ENCODE results near the gene RALGDS. TPM values are rescaled to one million over a fixed set of nuclear protein-coding genes. Genes with fewer than 3 reads are reported as not detected.

The RALGDS gene
- total and polyA plus RNA-seq, 2 of the 13 experiments (the other 11 are each of a cell fraction or from before 2014, with no cell fraction given) = 12.9 to 25.5 TPM

GRCh38 chr9:133133681-133134387 is 12.8 kb upstream of the RALGDS start (continued):
- TF ChIP-seq FOSL1 (CRISPR knock-in tag; IDR thresholded peaks at IDR 0.05; ENCODE audit: borderline replicate concordance) = peak; percentile 77; the same call in 1 of the 2 replicates
- peak; percentile 92; the same call in 1 of the 2 replicates for TF ChIP-seq FOXP1 (IDR thresholded peaks at IDR 0.05)
- TF ChIP-seq FOXP1 (CRISPR knock-in tag; IDR thresholded peaks at IDR 0.05) = peak; percentile 99
- TF ChIP-seq, protein P1, sequence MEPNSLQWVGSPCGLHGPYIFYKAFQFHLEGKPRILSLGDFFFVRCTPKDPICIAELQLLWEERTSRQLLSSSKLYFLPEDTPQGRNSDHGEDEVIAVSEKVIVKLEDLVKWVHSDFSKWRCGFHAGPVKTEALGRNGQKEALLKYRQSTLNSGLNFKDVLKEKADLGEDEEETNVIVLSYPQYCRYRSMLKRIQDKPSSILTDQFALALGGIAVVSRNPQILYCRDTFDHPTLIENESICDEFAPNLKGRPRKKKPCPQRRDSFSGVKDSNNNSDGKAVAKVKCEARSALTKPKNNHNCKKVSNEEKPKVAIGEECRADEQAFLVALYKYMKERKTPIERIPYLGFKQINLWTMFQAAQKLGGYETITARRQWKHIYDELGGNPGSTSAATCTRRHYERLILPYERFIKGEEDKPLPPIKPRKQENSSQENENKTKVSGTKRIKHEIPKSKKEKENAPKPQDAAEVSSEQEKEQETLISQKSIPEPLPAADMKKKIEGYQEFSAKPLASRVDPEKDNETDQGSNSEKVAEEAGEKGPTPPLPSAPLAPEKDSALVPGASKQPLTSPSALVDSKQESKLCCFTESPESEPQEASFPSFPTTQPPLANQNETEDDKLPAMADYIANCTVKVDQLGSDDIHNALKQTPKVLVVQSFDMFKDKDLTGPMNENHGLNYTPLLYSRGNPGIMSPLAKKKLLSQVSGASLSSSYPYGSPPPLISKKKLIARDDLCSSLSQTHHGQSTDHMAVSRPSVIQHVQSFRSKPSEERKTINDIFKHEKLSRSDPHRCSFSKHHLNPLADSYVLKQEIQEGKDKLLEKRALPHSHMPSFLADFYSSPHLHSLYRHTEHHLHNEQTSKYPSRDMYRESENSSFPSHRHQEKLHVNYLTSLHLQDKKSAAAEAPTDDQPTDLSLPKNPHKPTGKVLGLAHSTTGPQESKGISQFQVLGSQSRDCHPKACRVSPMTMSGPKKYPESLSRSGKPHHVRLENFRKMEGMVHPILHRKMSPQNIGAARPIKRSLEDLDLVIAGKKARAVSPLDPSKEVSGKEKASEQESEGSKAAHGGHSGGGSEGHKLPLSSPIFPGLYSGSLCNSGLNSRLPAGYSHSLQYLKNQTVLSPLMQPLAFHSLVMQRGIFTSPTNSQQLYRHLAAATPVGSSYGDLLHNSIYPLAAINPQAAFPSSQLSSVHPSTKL (CRISPR knock-in tag; IDR thresholded peaks at IDR 0.05) = peak; percentile 71
- TF ChIP-seq ZNF224 (CRISPR knock-in tag; IDR thresholded peaks at IDR 0.05) = no peak
- TF ChIP-seq SP4 (CRISPR knock-in tag; IDR thresholded peaks at IDR 0.05) = no peak
- TF ChIP-seq FOXA1 (IDR thresholded peaks at IDR 0.05) = peak; percentile 81
- TF ChIP-seq FOXA1 (CRISPR knock-in tag; IDR thresholded peaks at IDR 0.05) = peak; percentile 96
- TF ChIP-seq, protein P2, sequence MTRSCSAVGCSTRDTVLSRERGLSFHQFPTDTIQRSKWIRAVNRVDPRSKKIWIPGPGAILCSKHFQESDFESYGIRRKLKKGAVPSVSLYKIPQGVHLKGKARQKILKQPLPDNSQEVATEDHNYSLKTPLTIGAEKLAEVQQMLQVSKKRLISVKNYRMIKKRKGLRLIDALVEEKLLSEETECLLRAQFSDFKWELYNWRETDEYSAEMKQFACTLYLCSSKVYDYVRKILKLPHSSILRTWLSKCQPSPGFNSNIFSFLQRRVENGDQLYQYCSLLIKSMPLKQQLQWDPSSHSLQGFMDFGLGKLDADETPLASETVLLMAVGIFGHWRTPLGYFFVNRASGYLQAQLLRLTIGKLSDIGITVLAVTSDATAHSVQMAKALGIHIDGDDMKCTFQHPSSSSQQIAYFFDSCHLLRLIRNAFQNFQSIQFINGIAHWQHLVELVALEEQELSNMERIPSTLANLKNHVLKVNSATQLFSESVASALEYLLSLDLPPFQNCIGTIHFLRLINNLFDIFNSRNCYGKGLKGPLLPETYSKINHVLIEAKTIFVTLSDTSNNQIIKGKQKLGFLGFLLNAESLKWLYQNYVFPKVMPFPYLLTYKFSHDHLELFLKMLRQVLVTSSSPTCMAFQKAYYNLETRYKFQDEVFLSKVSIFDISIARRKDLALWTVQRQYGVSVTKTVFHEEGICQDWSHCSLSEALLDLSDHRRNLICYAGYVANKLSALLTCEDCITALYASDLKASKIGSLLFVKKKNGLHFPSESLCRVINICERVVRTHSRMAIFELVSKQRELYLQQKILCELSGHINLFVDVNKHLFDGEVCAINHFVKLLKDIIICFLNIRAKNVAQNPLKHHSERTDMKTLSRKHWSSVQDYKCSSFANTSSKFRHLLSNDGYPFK (CRISPR knock-in tag; IDR thresholded peaks at IDR 0.05; ENCODE audit: borderline replicate concordance) = 0 out of 2 replicates have a peak, but pooled peaks have one; percentile 26
- TF ChIP-seq, protein P3, sequence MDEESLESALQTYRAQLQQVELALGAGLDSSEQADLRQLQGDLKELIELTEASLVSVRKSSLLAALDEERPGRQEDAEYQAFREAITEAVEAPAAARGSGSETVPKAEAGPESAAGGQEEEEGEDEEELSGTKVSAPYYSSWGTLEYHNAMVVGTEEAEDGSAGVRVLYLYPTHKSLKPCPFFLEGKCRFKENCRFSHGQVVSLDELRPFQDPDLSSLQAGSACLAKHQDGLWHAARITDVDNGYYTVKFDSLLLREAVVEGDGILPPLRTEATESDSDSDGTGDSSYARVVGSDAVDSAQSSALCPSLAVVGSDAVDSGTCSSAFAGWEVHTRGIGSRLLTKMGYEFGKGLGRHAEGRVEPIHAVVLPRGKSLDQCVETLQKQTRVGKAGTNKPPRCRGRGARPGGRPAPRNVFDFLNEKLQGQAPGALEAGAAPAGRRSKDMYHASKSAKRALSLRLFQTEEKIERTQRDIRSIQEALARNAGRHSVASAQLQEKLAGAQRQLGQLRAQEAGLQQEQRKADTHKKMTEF (CRISPR knock-in tag; IDR thresholded peaks at IDR 0.05) = peak; percentile 78
- TF ChIP-seq ZNF430 (CRISPR knock-in tag; IDR thresholded peaks at IDR 0.05) = no peak
- TF ChIP-seq FOXC1 (CRISPR knock-in tag; IDR thresholded peaks at IDR 0.05; ENCODE audit: borderline replicate concordance) = no peak
- no peak for TF ChIP-seq ZNF296 (CRISPR knock-in tag; conservative IDR thresholded peaks at IDR 0.05)
- TF ChIP-seq, protein P4, sequence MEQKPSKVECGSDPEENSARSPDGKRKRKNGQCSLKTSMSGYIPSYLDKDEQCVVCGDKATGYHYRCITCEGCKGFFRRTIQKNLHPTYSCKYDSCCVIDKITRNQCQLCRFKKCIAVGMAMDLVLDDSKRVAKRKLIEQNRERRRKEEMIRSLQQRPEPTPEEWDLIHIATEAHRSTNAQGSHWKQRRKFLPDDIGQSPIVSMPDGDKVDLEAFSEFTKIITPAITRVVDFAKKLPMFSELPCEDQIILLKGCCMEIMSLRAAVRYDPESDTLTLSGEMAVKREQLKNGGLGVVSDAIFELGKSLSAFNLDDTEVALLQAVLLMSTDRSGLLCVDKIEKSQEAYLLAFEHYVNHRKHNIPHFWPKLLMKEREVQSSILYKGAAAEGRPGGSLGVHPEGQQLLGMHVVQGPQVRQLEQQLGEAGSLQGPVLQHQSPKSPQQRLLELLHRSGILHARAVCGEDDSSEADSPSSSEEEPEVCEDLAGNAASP (CRISPR knock-in tag; IDR thresholded peaks at IDR 0.05; ENCODE audit: borderline replicate concordance) = 0 out of 2 replicates have a peak, but pooled peaks have one; percentile 29
- TF ChIP-seq ZNF720 (CRISPR knock-in tag; IDR thresholded peaks at IDR 0.05) = no peak
- TF ChIP-seq JUND (CRISPR knock-in tag; IDR thresholded peaks at IDR 0.05) = peak; percentile 90
- peak; percentile 40; the same call in 1 of the 2 replicates for TF ChIP-seq KDM6A (CRISPR knock-in tag; IDR thresholded peaks at IDR 0.05; ENCODE audit: low read depth)
- 0 out of 2 replicates have a peak, but pooled peaks have one; percentile 20 for TF ChIP-seq NR2C2 (CRISPR knock-in tag; IDR thresholded peaks at IDR 0.05; ENCODE audit: borderline replicate concordance)
